ELR (cell line): ENCODE data around the gene SPACA9.

ENCODE experiments used
- DNase-seq: peaks from one replicate; pipeline ENCODE4 v3.0.0-alpha.2; 2015; ENCODE audit warnings: low read depth

The SPACA9 gene

DNA sequence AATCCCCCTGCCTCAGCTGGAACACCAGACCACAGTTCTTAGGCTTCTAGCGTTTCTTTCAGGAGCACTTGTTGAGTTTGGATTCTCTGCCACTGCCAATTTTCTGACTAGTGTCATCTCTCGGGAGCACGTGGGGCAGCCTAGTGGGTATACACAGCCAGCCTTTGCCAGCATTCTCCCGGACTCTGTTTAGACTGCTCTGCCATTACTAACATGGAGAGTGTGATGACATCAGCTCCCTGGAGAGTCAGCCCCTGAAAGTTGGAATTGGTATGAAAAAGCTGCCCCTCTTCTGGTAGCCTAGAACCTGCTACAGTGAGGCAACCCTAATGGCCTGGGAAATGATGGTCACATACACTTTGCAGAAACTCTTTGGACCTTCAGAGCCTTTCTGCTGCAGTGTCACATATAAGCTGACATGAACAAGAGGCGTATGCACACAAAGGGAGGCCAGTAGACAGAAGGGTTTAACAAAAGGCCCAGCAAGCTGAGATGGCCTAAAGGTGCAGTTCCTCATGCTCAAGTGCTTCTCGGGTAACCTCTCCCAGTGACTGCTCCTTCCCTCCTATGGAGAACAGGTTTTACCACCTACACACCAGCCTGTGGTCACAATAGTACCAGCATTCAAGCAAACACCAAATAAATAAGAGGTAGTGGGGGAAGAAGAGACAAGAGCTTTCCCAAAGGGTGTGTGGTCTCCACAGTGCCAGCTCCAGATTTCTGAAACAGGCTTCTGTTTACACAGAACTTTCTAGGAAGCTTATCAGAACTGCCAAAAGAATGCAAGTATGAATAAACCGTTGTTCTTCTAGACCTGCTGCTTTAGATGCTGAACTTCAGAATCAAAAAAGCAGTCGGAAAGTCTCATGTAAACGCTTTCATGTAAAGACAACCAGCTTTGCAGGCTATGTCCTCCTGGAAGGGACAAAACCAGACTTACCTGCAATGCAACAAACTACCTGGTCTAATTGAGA is 16.5 kb downstream of the SPACA9 start:
- DNase-seq = no peak

DNA sequence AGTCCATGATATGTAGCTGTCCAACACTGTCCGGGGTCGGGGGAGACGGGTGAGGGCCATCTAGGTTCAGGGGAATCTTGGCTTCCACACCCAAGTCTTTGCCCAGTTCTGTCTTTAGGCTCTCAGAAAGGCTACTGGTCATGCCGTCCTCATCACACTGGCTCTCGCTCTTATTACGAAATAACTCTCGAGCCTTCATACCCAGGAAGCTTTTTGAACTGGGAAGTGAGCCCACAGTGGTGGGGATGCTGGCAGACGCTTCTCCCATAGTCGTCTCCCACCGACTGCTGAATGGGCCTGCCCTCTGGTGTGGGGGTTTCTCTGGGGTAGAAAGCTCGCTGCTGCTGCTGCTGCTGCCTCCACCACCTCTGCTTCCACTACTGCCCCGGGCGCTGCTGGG is 17.6 kb downstream of the SPACA9 start:
- no peak for DNase-seq

DNA sequence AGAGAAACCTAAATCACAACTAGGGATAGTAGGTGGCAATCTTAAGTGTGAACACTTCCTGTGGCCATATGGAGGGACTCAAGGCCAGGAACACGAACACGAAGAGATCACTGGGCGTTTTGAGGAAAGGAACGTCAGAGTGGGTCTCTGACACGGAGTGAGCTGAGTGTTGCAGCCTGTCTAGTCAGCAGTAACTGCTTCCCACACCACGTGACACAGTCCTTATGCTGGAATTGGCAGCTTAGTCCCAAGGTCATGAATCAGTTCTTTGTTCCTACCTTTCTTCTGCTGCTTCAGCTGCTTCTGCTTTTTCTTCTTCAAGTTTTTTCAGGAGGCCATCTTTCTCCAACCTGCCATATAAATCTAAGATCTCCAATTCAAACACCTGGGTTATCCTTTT is 18.2 kb downstream of the SPACA9 start:
- DNase-seq = no peak

DNA sequence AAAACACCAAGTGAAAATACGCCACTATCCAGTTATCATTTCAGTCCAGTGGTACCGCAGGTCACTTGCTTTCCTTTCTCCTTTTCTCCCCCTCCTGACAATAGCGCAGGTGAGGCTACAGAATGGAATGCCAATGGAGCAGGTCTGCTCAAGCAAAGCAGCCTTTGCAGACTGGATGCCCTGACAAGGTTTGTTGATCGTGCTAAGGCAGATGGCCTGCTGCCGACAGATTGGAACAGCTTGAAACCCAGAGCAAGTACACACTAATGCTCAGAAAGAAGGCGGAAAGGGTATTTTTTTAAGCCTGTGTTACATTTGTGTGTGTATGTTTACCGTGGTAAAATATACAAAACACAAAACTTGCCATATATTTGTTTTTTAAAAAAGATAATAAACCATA is 19.4 kb downstream of the SPACA9 start:
- no peak for DNase-seq

DNA sequence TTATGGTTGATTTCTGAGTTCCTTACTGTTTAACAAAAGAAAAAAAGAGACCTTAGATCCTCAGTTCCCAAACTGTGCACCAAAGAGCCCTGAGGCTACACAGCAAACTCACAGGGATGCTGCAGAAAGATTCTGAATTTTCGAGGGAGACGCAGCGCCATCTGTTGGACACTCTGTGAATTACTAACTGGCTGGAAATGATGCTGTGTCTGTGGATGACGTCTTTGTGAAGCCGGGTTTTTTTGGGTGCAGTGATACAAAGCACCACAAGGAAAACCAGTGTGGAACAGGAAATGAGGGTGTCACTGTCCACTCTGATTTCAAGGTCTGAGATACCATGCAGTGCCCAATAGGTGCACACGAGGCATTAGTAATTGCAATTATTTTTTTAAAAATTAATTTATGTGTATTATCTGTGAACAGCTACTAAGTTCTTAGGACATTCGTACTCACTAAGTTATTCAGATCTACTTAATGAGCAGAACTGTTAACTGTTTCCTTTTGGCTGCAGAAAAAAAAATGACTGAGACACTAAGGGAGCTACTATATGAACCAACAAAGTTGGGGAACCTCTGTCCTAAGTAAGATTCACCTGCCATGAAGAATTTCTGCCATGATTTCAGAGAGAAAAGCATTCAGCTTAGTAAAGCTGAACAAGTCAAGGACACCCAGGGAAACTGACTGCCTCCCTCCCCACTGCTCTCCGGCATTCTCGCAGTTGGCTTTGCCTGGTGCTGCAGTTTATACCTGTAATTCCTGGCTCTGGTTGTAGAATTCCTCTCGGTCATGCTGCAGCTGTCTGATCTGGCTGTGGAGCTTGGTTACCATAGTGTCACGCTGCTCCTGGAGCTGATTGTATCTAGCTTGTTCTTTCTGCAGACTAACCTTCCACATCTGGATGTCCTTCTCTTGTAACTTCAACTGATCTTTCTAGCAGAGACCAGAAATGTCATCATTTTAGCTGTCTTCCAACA is 23.4 kb downstream of the SPACA9 start:
- peak; percentile 90 for DNase-seq

DNA sequence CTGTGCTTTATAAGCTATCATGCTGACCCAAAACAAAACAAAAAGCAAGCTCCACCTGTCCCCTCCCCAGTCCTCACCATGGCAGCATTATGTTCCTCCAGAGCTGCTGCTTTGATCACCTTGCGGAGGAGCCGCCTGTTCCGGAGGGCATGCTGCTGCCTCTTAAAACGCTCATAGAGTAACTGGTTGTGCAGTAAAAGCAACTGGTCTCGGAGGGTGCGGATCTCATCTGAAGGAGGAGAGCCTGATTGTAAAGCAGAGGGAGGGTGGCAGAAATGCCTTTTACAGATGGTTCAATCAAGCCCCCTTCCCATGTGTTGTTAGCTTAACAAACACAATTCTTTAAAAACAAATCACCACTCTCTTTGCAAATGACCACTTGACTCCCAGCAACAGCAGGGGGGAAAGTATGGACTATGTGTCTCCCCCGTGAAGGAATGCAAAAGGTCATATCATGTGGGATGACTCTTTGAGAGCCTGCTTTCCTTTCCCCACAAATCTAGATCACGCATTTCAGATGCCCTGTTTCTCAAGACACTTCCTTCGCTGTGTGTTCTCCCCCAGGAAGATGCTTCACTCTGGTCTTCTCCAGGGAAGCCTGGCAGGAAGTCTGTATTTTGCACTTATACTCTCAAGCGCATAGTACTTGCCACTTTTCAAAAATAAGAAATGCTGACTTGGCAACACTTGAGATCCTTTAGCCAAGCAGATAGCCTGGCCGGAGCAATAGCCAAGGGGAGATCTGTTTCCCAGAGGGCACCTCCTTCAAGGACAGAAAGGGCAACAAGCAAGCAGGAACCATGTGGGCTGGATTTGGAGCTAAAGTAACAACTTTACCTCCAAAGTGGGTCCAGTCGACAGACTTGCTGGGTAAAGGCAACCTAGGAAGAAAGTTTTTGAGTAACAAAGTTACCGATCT is 25.1 kb downstream of the SPACA9 start:
- no peak for DNase-seq

- DNase-seq = no peak
Observed at GRCh38 chr9:132905726-132906125, 27.0 kb downstream of the SPACA9 start.

GRCh38 chr9:132908635-132909034 is 29.9 kb downstream of the SPACA9 start:
- no peak for DNase-seq

GRCh38 chr9:132909311-132909710 is 30.6 kb downstream of the SPACA9 start:
- DNase-seq = no peak

DNA sequence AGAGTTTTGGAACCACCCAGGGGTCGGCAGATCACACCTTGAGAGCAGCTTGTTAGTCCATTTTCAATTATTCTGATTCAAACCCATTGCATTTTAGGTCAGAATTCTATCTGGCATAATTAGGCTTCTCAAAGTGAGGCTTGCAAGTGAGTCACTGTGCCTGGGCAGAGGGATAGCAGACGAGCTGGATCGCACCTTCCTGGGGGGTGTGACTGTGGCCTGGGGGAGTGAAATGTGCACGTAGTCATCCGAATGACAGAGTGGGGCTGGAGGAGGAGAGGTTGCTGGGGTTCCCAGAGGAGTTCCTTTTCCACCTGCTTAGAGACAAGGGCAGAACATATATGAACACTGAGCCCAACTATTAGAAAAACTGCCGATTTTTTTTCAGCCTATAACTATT is 31.7 kb downstream of the SPACA9 start:
- DNase-seq = no peak

- no peak for DNase-seq
Observed at GRCh38 chr9:132912131-132912530, 33.4 kb downstream of the SPACA9 start.

- DNase-seq = no peak
Observed at GRCh38 chr9:132914924-132915323, 36.2 kb downstream of the SPACA9 start.

DNA sequence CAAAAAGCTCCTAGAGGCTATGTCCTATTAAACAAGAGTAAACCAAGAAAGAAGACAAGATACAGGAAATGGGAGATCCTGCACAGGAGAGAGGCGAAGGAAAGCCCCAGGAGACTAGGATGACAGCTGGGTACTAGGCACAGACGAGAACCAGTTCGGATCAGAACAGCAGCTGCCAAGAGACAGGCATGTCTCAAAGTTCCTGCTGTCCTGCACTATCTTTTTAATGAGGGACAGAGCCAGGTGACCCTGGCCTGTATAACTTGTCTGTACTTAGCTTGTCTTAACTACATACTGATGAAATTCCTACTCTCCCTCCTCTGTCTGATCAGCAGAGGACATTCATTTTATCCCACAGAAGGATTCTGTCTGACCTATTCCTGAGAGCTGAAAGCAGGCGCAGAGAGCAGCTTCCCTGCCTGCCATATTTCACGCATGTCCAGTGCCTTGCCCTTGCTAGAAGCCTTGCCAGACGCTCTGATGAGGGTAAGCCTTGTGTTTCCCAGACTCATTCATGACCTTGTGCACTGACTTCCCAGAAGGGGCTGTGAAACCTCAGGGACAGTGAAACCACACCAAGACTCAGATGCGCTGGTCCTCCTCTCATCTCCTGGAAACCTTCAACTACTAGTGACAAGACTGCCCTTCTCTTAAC is 41.0 kb downstream of the SPACA9 start:
- no peak for DNase-seq

DNA sequence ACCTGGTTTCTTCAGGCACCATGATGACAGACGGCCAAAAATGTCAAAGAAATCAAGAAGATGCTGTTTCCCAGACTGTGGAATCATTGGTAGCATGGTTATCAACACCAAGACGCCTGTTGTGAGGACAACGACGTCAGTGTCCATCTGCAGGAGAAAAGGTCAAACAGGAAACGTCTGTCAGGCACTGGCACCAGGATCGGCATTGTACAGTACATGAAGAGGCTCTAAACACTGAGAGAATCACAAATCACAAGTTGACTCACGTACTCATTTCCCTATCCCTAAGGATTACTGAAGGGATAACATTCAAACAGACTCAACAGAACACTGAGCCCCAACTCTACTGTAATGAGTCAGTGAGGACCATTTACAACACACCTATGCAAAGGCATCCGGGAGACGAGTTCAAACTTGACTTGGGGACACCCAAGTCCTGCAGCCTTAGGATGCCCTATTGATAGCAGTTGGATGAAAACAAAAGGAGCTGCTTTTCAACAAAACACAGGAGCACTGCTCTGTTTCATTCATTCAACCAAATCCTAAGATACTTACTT is 44.7 kb downstream of the SPACA9 start:
- DNase-seq = no peak

DNA sequence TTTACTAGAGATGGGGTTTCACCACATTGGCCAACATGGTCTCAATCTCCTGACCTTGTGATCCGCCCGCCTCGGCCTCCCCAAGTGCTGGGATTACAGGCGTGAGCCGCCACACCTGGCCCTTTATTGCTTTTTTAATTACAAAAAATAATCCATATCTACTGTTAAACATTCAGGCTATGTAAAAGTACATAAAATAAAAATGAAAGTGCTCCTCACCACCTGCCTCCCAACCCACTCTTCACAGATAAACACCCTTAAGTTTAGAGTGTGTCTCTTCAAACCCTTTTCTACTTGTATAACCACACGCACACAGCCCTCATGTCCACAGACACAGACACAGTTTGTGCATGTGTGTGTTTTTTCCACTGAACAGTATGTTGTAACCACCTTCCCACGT is 49.0 kb downstream of the SPACA9 start:
- DNase-seq = no peak

GRCh38 chr9:132931178-132931735 is 52.6 kb downstream of the SPACA9 start:
- no peak for DNase-seq

GRCh38 chr9:132935026-132935425 is 56.3 kb downstream of the SPACA9 start:
- no peak for DNase-seq

DNA sequence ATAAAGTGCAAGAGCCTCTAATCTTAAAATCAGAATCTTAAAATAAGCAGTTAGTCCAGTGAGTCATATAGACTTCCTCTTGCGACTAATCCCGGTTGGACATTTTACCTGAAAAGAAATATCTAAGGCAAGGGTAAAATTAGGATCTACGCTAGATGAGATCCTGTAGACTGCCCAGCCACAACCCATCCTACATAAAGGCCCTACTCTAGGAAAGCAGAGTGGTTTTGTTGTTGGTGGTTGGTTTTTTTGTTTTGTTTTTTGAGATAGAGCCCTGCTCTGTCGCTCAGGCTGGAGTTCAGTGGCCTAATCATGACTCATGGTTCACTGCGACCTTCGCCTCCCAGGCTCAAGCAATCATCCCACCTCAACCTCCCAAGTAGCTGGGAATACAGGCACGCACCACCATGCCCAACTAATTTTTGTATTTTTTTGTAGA is 58.8 kb downstream of the SPACA9 start:
- peak; percentile 61 for DNase-seq

GRCh38 chr9:132939169-132939568 is 60.5 kb downstream of the SPACA9 start:
- no peak for DNase-seq
